Prostate gland (tissue), 2 donors: ENCODE results near the gene GBE1. TPM values are rescaled to one million over a fixed set of nuclear protein-coding genes. Genes with fewer than 3 reads are reported as not detected.
A peak's percentile ranks its signal among the peaks of the same experiment; 100 is the strongest.

ENCODE experiments used
- DNase-seq: peaks from one replicate; pipeline ENCODE4 v3.0.0-alpha.2; 2019; ENCODE audit warnings: low spot score
- H3K27ac ChIP-seq, 2 donors: fragments of 200-600 bp; sonication (generic); 2 replicates each; pipeline ENCODE4 v1.5.1; 2017 to 2019
- H3K27me3 ChIP-seq: fragments of 200-600 bp; sonication (generic); replicated peaks from 2 replicates; pipeline ENCODE4 v1.5.1; 2019; ENCODE audit not compliant: insufficient read depth
- H3K36me3 ChIP-seq, 2 donors: fragments of 200-600 bp; sonication (generic); 1 replicate in 1 of 2; 2 replicates in 1 of 2; pipeline versions ENCODE4 v1.5.1 to v1.8.1; 2017 to 2019
- H3K4me1 ChIP-seq: fragments of 200-600 bp; sonication (generic); replicated peaks from 2 replicates; pipeline ENCODE4 v1.5.1; 2019
- H3K4me3 ChIP-seq, 2 donors: fragments of 200-600 bp; sonication (generic); 2 replicates each; pipeline ENCODE4 v1.5.1; 2017 to 2019
- H3K9me3 ChIP-seq: fragments of 200-600 bp; sonication (generic); 2 replicates; pipeline ENCODE4 v1.5.1; 2017
- POLR2A ChIP-seq: fragments of 450-650 bp; IDR thresholded peaks from one replicate; pipeline ENCODE4 v1.6.1; 2016; ENCODE audit warnings: antibody characterized with exemption, mild to moderate bottlenecking
- POLR2AphosphoS5 ChIP-seq: sonication (generic); formaldehyde crosslinking; IDR thresholded peaks from one replicate; pipeline ENCODE4 v1.6.1; 2017; ENCODE audit warnings: antibody characterized with exemption
- WGBS: methylation state at CpG from one replicate; pipeline ENCODE4 v1.1.5; 2018; 5-methylcytosine and 5-hydroxymethylcytosine counted together
- intact Hi-C: fragments of 100-400 bp; cut with DNase I; formaldehyde crosslinking; loops from one replicate; pipeline ENCODE4 v1.14.2; 2022
- total RNA-seq, 2 donors: library from RNA; depleted of rRNA; stranded (reverse); fragments of >200 nt; gene quantifications; one replicate each; pipeline ENCODE4 v1.1.0, GENCODE V29; 2016
- TF ChIP-seq, protein P1 (sequence below), 4 experiments: fragments of 200-600 bp in 2 of 4; fragments of 450-650 bp in 2 of 4; sonication (generic) in 2 of 4; IDR thresholded peaks; 1 replicate in 3 of 4; 2 replicates in 1 of 4; pipeline ENCODE4 v1.5.1; 2016 to 2019; ENCODE audit warnings: antibody characterized with exemption in 4 of 4, mild to moderate bottlenecking in 2 of 4, moderate library complexity in 2 of 4

GBE1 gene
- total RNA-seq, 2 donors from 2014 or later = 15.8 to 18.3 TPM

DNA sequence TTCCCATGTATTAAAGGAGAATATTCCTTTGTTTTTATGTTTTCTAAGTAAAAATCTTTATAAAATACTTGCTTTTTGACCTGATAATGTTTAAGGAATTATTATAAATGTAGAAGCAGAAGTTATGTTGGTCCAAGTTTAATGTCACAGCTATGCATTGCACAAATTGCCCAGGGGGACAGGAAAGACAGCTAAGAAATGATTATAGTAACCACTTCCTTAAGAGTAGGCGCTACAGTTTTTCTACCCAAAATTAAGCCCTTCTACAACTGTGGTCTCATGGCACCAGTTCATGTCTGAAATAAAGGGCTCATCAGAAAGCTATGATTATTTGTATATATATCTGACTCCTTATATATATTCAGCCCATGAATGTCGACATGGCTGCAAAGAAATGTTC lies 176.4 kb downstream of the GBE1 start:
- no peak for DNase-seq
- intact Hi-C loops = no loop called here

DNA sequence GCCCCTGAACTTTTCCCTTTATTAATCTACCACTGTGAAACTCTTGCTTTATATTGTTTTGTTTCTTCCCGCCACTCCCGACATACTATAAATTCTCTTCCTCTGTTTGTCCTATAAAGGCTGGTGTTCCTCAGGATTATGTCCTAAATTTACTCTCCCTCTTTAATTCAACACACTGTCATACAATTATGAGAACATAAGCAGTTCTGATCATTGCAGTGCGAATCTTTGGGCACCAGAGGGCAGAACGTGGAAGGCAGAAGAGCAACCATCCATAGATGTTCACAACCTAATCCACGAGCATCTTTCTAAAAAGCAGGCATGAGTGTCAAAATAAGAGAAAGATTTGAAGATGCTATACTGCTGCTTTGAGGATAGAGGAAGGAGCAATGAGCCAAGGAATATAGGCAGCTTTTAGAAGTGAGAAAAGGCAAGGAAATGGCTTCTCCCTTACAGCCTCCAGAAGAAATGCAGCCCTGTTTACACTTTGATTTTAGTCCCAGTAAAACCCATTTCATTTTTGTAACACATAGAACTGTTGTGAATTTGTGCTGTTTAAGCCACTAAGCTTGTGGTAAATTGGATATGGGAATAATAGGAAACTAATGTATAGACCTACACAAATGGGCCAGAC lies 179.4 kb downstream of the GBE1 start:
- no peaks in the 10 kb centered on the region for H3K36me3 ChIP-seq
- no peaks in the 10 kb centered on the region for H3K27me3 ChIP-seq
- DNase-seq = no peak
- 44% methylated on average over 5 of the region's 5 CpGs for WGBS
- no peaks in the 10 kb centered on the region for H3K4me1 ChIP-seq
- intact Hi-C loops = no loop called here
- no peak overlapping the region for H3K27ac ChIP-seq
- no peak overlapping the region for H3K4me3 ChIP-seq
- H3K9me3 ChIP-seq = no peaks in the 10 kb centered on the region
- TF ChIP-seq POLR2A = no peak
- no peak for TF ChIP-seq POLR2AphosphoS5
- TF ChIP-seq, protein P1, sequence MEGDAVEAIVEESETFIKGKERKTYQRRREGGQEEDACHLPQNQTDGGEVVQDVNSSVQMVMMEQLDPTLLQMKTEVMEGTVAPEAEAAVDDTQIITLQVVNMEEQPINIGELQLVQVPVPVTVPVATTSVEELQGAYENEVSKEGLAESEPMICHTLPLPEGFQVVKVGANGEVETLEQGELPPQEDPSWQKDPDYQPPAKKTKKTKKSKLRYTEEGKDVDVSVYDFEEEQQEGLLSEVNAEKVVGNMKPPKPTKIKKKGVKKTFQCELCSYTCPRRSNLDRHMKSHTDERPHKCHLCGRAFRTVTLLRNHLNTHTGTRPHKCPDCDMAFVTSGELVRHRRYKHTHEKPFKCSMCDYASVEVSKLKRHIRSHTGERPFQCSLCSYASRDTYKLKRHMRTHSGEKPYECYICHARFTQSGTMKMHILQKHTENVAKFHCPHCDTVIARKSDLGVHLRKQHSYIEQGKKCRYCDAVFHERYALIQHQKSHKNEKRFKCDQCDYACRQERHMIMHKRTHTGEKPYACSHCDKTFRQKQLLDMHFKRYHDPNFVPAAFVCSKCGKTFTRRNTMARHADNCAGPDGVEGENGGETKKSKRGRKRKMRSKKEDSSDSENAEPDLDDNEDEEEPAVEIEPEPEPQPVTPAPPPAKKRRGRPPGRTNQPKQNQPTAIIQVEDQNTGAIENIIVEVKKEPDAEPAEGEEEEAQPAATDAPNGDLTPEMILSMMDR (IDR thresholded peaks at IDR 0.05) = peak in 3 of 4 experiments; percentile 23 to 47 (median 35)

More for the DNA sequence above, 176.4 kb downstream of the GBE1 start:
- WGBS = 97% methylated on average over 2 of the region's 2 CpGs
- Histone ChIP-seq H3K4me3 (no peak overlapping the region), H3K36me3 (no peaks in the 10 kb centered on the region), H3K27me3 (no peaks in the 10 kb centered on the region), H3K27ac (no peak overlapping the region), H3K9me3 (no peaks in the 10 kb centered on the region), H3K4me1 (no peaks in the 10 kb centered on the region)
- TF ChIP-seq POLR2A (no peak), POLR2AphosphoS5 (no peak)
- TF ChIP-seq, protein P1 (IDR thresholded peaks at IDR 0.05) = no peak

DNA sequence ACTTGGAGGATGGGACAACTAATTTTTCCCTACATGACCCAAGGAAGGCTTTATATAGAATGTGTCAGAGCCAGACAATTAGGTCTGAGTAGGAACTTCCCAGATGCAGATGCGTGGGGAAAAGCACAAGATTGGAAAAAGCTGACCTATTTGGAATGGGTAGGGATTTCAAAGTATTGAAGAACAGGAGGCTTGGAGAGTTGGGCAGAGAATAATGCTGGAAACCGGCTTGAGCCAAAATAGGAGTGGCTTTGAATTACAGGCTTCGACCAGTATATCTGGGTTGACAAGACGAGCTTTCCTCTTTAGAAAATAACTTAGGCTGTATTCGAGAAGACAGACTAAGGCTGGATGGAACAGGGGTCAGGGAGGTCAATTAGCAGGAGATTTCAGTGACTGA lies 181.1 kb downstream of the GBE1 start:
- intact Hi-C loops = no loop called here
- no peaks in the 10 kb centered on the region for H3K4me1 ChIP-seq
- H3K36me3 ChIP-seq = no peaks in the 10 kb centered on the region
- no peaks in the 10 kb centered on the region for H3K9me3 ChIP-seq
- H3K27ac ChIP-seq = no peak overlapping the region
- WGBS = 45% methylated on average over 5 of the region's 5 CpGs
- no peaks in the 10 kb centered on the region for H3K27me3 ChIP-seq
- no peak for DNase-seq
- no peak overlapping the region for H3K4me3 ChIP-seq
- TF ChIP-seq POLR2A = no peak
- TF ChIP-seq POLR2AphosphoS5 = no peak
- TF ChIP-seq, protein P1 (IDR thresholded peaks at IDR 0.05) = no peak

DNA sequence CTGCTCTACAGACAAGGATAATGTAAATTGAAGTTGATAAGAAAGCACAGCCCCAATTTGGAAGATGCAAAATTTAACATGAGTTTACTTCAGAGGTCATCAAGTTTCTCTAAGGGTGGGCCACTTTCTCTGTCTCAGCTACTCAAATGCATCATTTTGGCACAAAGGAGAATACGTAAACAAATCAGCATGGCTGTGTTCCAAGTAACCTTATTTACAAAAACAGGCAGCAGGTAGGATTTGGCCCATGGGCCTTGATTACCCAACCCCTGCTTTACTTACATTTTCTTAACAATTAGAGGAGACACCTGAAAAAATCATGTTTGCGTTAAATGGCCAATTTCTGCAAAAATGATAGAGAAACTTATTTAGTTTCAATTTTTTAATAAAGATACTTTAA lies 181.7 kb downstream of the GBE1 start:
- 90% methylated on average over 2 of the region's 2 CpGs for whole genome bisulfite sequencing
- DNase-seq = no peak
- no peak overlapping the region for H3K4me3 ChIP-seq
- no peaks in the 10 kb centered on the region for H3K27me3 ChIP-seq
- intact Hi-C loops = no loop called here
- H3K36me3 ChIP-seq = no peaks in the 10 kb centered on the region
- TF ChIP-seq, protein P1 (IDR thresholded peaks at IDR 0.05) = no peak
- no peak for TF ChIP-seq POLR2AphosphoS5
- TF ChIP-seq POLR2A = no peak
- no peaks in the 10 kb centered on the region for H3K9me3 ChIP-seq
- no peaks in the 10 kb centered on the region for H3K4me1 ChIP-seq
- H3K27ac ChIP-seq = no peak overlapping the region

DNA sequence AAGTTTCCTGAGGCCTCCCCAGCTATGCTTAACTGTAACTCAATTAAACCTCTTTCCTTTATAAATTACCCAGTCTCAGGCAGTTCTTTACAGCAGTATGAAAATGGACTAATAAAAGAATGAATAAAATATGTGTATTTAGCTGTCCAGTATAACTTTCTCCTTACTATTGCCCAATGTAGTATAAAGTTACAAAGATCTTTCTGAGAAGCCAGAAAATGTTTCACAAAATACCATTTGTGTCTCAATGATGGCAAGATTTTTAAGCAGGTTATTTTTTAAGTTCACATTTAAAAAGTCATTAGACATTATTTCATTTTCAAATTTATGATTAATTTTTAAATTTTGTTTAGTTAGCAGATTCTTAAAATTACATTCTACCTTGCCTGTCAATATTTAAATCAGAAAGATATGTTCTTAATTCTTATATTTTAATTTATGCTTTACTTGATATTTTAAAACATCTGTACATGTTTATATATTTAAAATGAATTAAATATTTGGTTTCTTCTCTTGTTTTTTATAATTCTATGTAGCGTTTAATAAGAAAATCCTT lies 189.2 kb downstream of the GBE1 start:
- no peak for DNase-seq
- Histone ChIP-seq H3K27ac (no peak overlapping the region), H3K4me1 (no peaks in the 10 kb centered on the region), H3K4me3 (no peak overlapping the region), H3K27me3 (no peaks in the 10 kb centered on the region), H3K36me3 (no peaks in the 10 kb centered on the region), H3K9me3 (no peaks in the 10 kb centered on the region)
- TF ChIP-seq, protein P1 (IDR thresholded peaks at IDR 0.05) = no peak
- no peak for TF ChIP-seq POLR2AphosphoS5
- TF ChIP-seq POLR2A = no peak
- WGBS = 98% methylated on average over 1 of the region's 1 CpG
- intact Hi-C loops = no loop called here
